H1 (cell line): ENCODE results near the gene CASQ2. TPM values are rescaled to one million over a fixed set of nuclear protein-coding genes. Genes with fewer than 3 reads are reported as not detected.

ENCODE experiments used
- KDM4A ChIP-seq: IDR thresholded peaks from one replicate; pipeline ENCODE4 v1.7.1; 2012; ENCODE audit warnings: low read depth, mild to moderate bottlenecking, moderate library complexity, low read length, inconsistent platforms; ENCODE audit not compliant: severe bottlenecking
- MAFK ChIP-seq: IDR thresholded peaks from 2 replicates; pipeline ENCODE4 v1.6.1; 2012; ENCODE audit warnings: low read depth, mild to moderate bottlenecking, improper control_type of control experiment, low read length
- POLR2A ChIP-seq, 2 experiments: IDR thresholded peaks; 1 replicate in 1 of 2; 2 replicates in 1 of 2; pipeline ENCODE4 v1.6.1; 2011; ENCODE audit warnings: low read depth in 2 of 2, low read length in 2 of 2, mild to moderate bottlenecking in 2 of 2; ENCODE audit errors: control extremely low read depth in 1 of 2
- SIX5 ChIP-seq: IDR thresholded peaks from 2 replicates; pipeline ENCODE4 v1.6.1; 2011; ENCODE audit warnings: mild to moderate bottlenecking, low read depth, low read length
- SUZ12 ChIP-seq: fragments of 200-600 bp; sonication (generic); IDR thresholded peaks from 2 replicates; pipeline ENCODE4 v1.6.1; 2012; ENCODE audit warnings: mild to moderate bottlenecking, inconsistent platforms, low read length, moderate library complexity, mixed read lengths
- ZNF274 ChIP-seq: IDR thresholded peaks from 2 replicates; pipeline ENCODE4 v1.7.0; 2012; ENCODE audit warnings: low read length, borderline replicate concordance; ENCODE audit errors: extremely low read depth
- polyA plus RNA-seq, 7 experiments: library from polyadenylated mRNA; depleted of rRNA in 3 of 7; stranded (reverse) in 5 of 7; unstranded in 2 of 7; fragments of >200 nt in 5 of 7; fragments of 200-250 nt in 2 of 7; gene quantifications; 1 replicate in 5 of 7; 2 replicates in 1 of 7; 4 replicates in 1 of 7; pipeline versions ENCODE4 v1.2.1 to v1.2.3, GENCODE V29; 2011 to 2013; ENCODE audit warnings: missing spikeins in 2 of 7, mixed read lengths in 2 of 7
- total RNA-seq: library from RNA; stranded (reverse); fragmentation: NEBNext Ultra II Directional; extraction: Animal tissue kit (Norgen Biotek cat#: 25700); gene quantifications from 2 replicates; pipeline ENCODE4 v1.2.1, GENCODE V29; 2021
- TF ChIP-seq, protein P1 (sequence below): fragments of 300-600 bp; sonication (generic); IDR thresholded peaks from 2 replicates; pipeline ENCODE4 v1.7.1; 2012; ENCODE audit warnings: low read length, moderate library complexity, mild to moderate bottlenecking, inconsistent platforms; ENCODE audit not compliant: insufficient replicate concordance
- TF ChIP-seq, protein P2 (sequence below), 3 experiments: IDR thresholded peaks; 1 replicate in 2 of 3; 2 replicates in 1 of 3; pipeline versions ENCODE4 v1.5.1 to v1.6.1; 2011; ENCODE audit warnings: low read length in 3 of 3, mild to moderate bottlenecking in 3 of 3, inconsistent platforms in 2 of 3, low read depth in 1 of 3, moderate library complexity in 1 of 3; ENCODE audit not compliant: insufficient read depth in 1 of 3; ENCODE audit errors: control extremely low read depth in 1 of 3

The CASQ2 gene
- total and polyA plus RNA-seq, 2 of the 8 experiments (the other 6 are each of a cell fraction or from before 2014, with no cell fraction given), result not detected

DNA sequence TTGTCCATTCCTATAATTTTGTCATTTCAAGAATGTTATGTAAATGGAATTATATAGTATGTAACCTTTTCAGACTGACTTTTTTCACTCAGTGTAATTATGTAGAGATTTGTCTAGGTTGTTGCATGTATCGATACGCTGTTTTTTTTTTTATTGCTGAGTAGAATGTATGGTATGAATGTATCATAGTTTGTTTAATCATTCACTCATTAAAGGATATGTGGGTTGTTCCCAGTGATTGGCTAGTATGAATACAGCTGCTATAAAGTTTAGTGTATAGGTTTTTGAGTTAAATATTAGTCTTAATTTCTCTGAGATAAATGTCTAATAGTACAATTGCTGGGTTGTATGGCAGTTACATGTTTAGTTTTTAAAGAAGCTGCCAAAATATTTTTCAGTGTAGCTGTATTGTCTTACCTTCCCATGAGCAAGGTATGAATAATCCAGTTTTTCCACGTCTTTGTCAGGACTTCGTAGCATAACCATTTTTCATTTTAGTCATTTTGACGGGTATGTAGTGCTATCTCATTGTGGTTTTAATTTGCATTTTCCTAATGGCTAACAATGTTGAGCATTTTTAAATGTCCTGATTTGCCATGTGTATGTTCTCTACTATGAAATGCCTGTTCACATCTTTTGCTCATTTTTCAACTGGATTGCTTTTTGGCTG is 22.4 kb downstream of the CASQ2 start (continued):
- TF ChIP-seq, protein P1, sequence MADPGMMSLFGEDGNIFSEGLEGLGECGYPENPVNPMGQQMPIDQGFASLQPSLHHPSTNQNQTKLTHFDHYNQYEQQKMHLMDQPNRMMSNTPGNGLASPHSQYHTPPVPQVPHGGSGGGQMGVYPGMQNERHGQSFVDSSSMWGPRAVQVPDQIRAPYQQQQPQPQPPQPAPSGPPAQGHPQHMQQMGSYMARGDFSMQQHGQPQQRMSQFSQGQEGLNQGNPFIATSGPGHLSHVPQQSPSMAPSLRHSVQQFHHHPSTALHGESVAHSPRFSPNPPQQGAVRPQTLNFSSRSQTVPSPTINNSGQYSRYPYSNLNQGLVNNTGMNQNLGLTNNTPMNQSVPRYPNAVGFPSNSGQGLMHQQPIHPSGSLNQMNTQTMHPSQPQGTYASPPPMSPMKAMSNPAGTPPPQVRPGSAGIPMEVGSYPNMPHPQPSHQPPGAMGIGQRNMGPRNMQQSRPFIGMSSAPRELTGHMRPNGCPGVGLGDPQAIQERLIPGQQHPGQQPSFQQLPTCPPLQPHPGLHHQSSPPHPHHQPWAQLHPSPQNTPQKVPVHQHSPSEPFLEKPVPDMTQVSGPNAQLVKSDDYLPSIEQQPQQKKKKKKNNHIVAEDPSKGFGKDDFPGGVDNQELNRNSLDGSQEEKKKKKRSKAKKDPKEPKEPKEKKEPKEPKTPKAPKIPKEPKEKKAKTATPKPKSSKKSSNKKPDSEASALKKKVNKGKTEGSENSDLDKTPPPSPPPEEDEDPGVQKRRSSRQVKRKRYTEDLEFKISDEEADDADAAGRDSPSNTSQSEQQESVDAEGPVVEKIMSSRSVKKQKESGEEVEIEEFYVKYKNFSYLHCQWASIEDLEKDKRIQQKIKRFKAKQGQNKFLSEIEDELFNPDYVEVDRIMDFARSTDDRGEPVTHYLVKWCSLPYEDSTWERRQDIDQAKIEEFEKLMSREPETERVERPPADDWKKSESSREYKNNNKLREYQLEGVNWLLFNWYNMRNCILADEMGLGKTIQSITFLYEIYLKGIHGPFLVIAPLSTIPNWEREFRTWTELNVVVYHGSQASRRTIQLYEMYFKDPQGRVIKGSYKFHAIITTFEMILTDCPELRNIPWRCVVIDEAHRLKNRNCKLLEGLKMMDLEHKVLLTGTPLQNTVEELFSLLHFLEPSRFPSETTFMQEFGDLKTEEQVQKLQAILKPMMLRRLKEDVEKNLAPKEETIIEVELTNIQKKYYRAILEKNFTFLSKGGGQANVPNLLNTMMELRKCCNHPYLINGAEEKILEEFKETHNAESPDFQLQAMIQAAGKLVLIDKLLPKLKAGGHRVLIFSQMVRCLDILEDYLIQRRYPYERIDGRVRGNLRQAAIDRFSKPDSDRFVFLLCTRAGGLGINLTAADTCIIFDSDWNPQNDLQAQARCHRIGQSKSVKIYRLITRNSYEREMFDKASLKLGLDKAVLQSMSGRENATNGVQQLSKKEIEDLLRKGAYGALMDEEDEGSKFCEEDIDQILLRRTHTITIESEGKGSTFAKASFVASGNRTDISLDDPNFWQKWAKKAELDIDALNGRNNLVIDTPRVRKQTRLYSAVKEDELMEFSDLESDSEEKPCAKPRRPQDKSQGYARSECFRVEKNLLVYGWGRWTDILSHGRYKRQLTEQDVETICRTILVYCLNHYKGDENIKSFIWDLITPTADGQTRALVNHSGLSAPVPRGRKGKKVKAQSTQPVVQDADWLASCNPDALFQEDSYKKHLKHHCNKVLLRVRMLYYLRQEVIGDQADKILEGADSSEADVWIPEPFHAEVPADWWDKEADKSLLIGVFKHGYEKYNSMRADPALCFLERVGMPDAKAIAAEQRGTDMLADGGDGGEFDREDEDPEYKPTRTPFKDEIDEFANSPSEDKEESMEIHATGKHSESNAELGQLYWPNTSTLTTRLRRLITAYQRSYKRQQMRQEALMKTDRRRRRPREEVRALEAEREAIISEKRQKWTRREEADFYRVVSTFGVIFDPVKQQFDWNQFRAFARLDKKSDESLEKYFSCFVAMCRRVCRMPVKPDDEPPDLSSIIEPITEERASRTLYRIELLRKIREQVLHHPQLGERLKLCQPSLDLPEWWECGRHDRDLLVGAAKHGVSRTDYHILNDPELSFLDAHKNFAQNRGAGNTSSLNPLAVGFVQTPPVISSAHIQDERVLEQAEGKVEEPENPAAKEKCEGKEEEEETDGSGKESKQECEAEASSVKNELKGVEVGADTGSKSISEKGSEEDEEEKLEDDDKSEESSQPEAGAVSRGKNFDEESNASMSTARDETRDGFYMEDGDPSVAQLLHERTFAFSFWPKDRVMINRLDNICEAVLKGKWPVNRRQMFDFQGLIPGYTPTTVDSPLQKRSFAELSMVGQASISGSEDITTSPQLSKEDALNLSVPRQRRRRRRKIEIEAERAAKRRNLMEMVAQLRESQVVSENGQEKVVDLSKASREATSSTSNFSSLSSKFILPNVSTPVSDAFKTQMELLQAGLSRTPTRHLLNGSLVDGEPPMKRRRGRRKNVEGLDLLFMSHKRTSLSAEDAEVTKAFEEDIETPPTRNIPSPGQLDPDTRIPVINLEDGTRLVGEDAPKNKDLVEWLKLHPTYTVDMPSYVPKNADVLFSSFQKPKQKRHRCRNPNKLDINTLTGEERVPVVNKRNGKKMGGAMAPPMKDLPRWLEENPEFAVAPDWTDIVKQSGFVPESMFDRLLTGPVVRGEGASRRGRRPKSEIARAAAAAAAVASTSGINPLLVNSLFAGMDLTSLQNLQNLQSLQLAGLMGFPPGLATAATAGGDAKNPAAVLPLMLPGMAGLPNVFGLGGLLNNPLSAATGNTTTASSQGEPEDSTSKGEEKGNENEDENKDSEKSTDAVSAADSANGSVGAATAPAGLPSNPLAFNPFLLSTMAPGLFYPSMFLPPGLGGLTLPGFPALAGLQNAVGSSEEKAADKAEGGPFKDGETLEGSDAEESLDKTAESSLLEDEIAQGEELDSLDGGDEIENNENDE, result no peak
- TF ChIP-seq KDM4A (no peak), MAFK (no peak), SUZ12 (no peak), POLR2A (IDR thresholded peaks at IDR 0.05; ENCODE audit: control extremely low read depth in 1 of 2, low read depth in 2 of 2, low read length in 2 of 2) (no peak), ZNF274 (no peak), SIX5 (no peak)
- TF ChIP-seq, protein P2, sequence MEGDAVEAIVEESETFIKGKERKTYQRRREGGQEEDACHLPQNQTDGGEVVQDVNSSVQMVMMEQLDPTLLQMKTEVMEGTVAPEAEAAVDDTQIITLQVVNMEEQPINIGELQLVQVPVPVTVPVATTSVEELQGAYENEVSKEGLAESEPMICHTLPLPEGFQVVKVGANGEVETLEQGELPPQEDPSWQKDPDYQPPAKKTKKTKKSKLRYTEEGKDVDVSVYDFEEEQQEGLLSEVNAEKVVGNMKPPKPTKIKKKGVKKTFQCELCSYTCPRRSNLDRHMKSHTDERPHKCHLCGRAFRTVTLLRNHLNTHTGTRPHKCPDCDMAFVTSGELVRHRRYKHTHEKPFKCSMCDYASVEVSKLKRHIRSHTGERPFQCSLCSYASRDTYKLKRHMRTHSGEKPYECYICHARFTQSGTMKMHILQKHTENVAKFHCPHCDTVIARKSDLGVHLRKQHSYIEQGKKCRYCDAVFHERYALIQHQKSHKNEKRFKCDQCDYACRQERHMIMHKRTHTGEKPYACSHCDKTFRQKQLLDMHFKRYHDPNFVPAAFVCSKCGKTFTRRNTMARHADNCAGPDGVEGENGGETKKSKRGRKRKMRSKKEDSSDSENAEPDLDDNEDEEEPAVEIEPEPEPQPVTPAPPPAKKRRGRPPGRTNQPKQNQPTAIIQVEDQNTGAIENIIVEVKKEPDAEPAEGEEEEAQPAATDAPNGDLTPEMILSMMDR (IDR thresholded peaks at IDR 0.05; ENCODE audit: control extremely low read depth in 1 of 3, insufficient read depth in 1 of 3, low read depth in 1 of 3, low read length in 3 of 3), result no peak
